Measurements from ENCODE around the gene USP47.
A peak's percentile ranks its signal among the peaks of the same experiment; 100 is the strongest.

USP47 gene

DNA sequence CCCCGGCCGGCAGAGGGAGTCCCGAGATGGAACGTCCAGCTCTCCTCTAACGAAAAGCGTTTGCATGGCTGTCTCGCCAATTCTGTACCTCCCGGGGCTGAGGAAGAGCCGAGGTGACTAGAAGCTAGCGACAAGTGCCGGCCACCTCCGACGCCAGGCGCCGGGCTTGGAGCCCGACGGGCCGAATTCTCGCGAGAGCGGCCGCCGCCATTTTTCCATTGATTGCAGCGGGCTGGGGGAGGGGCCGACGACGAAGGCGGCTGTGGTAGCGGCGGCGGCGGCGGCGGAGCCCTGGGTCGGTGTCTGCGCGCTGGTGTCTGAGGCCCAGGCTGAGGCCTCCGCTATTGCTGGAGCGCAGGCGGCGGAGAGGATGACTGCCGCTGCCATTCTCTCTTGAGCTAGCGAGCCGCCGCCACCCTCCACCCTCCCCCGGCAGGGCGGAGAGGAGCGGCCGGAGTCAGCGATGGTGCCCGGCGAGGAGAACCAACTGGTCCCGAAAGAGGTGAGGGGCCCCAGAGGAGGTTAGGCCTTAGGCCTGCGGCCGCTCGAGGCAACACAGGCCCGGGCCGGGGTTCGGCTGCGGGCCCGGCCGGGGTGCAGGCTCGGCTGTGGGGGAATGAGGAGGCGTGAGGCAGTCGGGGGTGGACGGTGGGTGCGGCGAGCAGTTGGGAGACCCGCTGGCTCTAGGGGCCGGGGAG is at the start of gene USP47:
TSS of gene USP47 (plus strand) at position 250 of the 698 bp plus-strand sequence. CDS start at position 464, 214 bp downstream.
- peak; percentile 87 for DNase-seq

DNA sequence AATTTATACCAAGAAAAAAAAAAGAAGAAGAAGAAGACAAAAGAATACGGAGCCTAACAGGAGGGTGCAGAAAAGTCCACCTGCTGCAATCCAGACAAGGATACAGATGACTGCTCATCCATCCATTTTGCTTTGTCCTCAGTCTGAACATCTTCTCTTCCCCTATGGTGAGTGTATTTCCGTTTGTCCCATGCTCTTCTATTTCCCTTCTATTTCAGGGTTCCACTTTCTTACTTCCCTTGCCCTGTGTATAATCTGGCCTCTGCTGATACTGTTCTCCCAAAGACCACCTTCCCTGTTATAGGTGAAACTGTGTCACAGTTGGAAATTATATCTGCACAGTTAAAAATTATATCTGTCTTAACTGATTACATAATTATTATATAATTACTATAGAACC is 48.7 kb upstream of the USP47 start:
- no peak for DNase-seq

- DNase-seq, result peak; percentile 74
These were observed 43.0 kb upstream of the USP47 start for GRCh38 chr11:11798586-11799438.

- DNase-seq, result no peak
These were observed 36.5 kb upstream of the USP47 start for GRCh38 chr11:11805228-11805627.

- DNase-seq, result no peak
These were observed 35.7 kb upstream of the USP47 start for GRCh38 chr11:11806074-11806473.

GRCh38 chr11:11806586-11806985 is 35.2 kb upstream of the USP47 start:
- no peak for DNase-seq

DNA sequence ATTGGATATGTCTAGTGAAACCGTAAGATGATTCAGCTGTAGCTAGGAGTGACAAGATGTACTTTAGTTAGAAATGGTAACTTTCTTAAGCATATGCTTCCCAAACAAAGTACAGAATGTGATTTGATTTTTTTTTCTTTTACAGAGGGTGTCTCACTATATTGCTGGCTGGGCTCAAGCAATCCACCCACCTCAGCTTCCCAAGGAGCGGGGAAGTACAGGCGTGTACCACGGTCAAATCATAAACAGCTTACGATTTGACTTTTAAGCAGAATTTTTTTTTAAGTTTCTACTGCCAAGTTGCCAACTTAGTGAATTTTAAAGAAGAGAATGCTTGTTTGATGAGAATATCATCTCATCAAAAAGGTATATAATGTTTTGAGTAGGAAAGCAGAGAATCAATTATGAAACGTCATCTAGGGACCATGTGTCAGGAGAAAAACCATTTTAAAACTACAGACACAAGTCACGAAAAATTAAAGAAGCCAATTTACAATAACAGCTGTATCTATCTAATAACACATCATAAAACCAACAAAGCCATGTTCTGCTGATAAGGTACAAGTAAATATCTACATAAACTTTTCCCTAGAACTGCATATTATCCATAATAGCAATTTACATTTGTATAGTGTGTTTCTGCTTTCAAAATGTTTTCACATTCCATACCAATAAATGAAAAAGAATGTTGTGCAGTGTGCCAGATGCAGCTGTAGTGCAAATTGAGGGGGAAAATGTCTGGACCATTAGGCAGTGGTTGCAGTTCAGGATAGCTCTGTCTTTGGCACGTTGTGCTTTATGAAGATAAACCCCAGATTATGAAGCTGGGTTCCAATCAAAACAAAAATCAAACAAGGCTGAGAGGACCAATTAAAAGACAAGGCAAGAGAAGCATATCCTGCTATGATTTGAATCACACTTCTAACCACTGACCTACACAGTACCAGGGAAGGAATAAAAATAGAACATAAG is 33.7 kb upstream of the USP47 start:
- no peak for DNase-seq

- DNase-seq, result no peak
These were observed 32.7 kb upstream of the USP47 start for GRCh38 chr11:11808992-11809615.

DNA sequence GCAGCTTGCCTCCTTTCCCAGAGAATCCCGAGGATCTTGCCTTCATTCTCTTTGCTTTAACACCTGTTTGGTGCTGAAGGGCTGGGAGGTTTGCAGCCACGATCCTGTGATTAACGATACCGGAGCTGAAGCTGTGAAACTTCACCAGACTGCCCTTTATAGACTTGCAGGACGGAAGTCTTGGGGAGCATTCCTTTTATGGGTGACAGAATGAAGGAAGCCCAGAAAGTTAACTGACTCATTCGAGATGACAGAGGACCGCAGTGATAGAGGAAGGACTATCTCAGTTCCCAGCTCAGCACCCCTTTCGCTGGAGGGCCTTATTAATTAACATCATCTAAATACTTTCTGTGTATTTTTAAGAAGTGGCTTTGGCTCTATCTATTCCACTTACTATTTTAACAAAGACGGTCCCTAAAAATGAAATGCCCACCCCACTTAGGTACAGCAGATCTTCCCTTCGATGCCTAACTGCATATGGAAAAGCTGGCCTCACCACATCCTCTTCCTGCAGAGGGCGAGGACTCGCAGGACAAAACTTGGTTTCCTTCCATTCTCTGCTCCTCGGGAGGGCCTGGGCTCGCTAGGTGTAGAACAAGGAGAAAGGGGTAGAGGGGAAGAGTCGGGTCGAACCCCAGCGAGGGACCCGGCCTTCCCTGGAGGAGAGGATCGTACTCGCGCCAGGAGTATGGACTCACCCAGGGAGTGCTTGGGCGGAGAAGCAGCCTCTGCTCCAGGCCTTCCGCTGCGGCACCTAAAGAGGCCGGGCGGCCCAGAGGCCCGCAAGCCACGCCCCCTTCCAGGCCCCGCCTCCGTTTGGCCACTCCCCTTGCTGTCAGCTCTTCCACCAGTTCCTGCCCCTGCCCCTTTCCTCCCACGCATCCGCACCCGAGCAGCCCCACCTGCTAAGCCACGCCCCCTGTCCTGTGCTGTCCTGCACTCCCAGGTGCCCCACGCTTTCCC is 30.7 kb upstream of the USP47 start:
- no peak for DNase-seq

GRCh38 chr11:11813288-11813962 is 28.3 kb upstream of the USP47 start:
- DNase-seq, result no peak

- DNase-seq, result peak; percentile 52
These were observed 26.9 kb upstream of the USP47 start for GRCh38 chr11:11814614-11815452.

DNA sequence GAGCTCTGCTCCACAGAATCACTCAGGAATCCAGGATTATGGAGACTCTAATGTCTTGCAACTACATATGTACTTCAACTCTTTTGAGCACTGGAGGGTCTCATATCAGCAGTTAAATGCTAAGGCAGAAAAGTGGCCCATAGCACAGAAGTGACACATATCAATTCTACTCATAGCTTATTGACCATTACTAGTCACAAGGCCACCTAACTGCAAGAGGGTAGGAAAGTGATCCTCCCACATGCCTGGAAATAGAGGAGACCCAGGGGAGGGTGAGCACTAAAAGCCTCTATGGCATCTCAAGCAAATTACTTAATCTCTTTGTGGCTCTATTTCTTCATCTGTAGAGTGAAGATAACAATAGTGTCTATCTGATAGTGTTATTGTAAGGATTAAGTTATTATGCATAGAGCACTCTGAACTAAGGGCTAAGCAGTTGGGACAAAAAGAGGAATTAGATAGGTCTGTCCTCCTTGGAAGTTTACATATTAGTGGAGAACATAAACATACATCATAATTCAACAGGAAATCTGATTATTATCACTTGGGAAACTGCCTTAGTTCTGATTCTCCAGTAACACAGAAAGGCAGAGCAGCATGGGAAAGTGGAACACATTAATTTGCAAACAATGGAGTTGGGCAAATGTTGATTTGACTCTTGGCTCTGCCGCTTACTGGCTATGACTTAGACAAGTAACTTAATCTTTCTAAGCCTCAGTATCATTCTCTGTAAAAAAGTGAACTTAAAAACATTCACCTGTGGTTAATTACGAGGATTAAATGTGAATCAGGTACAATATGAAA is 25.1 kb upstream of the USP47 start:
- no peak for DNase-seq

- DNase-seq, result no peak
These were observed 23.8 kb upstream of the USP47 start for GRCh38 chr11:11817957-11818356.

DNA sequence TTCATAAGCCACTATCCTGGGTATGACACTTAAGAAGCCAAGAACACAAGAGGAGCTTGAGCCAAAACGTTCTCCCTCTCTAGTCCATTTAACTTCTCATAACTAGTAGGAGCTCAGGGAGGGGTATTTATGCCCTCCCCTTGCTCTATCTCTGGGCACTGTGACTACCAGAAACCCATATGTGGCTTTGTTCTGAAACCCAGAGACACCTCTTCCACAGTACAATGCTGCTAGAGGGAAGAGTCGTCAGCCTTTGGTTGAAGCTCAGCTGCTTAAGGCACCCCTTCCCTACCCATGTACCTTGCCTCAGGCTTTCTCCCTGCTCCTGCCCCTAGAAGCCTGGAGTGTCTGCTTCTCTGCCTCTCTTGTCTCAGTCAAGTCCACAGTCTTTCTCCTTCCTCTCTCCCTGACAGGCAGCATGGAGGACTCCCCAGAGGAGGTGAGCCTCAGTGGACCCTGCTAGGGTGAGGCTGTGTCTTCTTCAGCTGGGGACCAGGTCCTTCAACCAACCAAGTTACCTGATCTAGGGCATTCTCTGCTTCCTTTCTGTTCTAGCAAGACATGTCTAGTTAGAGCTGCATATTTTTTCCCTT is 23.1 kb upstream of the USP47 start:
- no peak for DNase-seq

DNA sequence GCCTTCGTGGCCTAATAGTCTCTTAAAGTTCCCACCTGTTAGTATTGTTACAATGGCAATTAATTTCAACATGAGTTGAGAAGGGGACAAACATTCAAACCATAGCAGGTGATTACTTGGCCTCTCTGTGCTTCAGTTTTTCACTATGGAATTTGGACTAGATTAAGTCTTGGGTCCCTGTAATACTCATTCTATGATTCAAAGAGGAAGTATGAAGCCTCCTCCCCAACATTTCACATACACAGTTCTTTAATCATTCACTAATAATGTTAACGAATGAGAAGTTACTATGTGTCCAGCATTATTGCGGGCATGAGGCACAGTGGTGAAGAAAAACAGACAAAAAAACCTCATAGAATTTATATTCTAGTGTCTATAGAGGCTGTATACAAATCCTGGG is 19.9 kb upstream of the USP47 start:
- DNase-seq, result no peak

- no peak for DNase-seq
These were observed 18.8 kb upstream of the USP47 start for GRCh38 chr11:11822946-11823345.

- no peak for DNase-seq
These were observed 15.5 kb upstream of the USP47 start for GRCh38 chr11:11826260-11826659.

- DNase-seq, result no peak
These were observed 14.5 kb upstream of the USP47 start for GRCh38 chr11:11827272-11827671.

All from NCI-H345 (cell line).